ENCODE measurements around the gene PRR5L.

GRCh38 chr11:36427079-36427478 lies 131.0 kb downstream of the PRR5L start:
- no peak for TF ChIP-seq TAF1 (IDR thresholded peaks at IDR 0.05; ENCODE audit: borderline replicate concordance, insufficient read depth, low read length)
- no peak for TF ChIP-seq REST (IDR thresholded peaks at IDR 0.05; ENCODE audit: insufficient read depth in 1 of 2, low read depth in 2 of 2, low read length in 2 of 2)
- no peak for TF ChIP-seq SIN3A (IDR thresholded peaks at IDR 0.05; ENCODE audit: borderline replicate concordance, insufficient read depth, low read length)
- TF ChIP-seq POLR2AphosphoS5 (IDR thresholded peaks at IDR 0.05; ENCODE audit: low read depth, low read length): no peak

All from PFSK-1 (cell line).